ENCODE data around the gene DYNLT4.
"Not testable (repeated sequence)": the region's sequence is repeated elsewhere in the genome, so short reads cannot be mapped to it uniquely, and the experiment has no call there.

The DYNLT4 gene

GRCh38 chr1:44808938-44809917, 2.1 kb upstream of the DYNLT4 start:
- peak in 7 of 14 donors; percentile 41 to 76 (median 51) for DNase-seq

DNA sequence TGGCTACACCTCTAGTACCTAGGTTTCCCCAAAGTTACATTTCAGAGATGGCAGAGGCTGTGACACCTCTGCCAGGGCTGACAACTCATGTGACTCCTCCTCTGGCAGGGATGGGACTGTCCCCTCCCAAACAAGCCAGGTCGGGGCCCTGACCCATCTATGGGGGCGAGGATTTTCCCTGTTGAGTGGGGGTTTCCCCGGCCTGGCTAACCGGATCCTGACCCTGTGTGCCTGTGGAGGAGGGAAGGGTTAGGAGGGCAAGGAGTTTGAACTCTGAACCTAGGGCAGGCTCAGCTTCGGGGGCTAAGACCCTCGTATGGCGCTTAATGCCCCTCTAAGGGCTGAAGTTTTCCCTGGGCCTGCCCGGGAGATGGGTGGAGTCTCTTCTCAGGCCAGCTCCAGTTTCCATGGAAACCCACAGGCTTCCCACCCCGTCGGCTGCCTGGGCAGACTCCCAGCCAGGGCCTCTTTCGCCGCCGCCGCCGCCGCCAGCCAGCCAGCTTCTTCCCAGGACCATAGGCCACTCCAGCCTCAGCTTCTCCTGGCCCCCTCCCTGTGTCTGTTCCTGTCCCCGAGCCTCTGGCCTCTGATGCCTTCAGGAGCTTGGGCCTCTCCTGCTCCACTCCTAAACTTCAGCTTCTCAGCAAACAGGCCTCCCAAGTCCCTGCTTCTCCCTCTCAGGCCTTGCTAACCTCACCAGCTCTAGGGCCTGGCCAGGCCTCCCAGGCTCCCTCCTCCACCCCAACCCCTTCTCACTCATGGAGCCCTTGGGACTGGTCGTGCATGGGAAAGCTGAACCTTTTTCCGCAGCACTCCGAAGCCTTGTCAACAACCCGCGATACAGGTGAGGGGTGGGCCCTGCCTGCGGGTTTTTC, 1.1 kb upstream of the DYNLT4 start, which contains the start of gene BTBD19:
TSS of gene BTBD19 (plus strand) at position 461 of the 875 bp plus-strand sequence. CDS start at position 759, 298 bp downstream.
- peak in 9 of 14 donors; percentile 43 to 74 (median 68) for DNase-seq

GRCh38 chr1:44807364-44808062, 362 bp upstream of the DYNLT4 start:
- peak in 11 of 14 donors; percentile 60 to 93 (median 80) for DNase-seq

- no peak for DNase-seq
These were observed 987 bp downstream of the DYNLT4 start for GRCh38 chr1:44806025-44806703.

DNA sequence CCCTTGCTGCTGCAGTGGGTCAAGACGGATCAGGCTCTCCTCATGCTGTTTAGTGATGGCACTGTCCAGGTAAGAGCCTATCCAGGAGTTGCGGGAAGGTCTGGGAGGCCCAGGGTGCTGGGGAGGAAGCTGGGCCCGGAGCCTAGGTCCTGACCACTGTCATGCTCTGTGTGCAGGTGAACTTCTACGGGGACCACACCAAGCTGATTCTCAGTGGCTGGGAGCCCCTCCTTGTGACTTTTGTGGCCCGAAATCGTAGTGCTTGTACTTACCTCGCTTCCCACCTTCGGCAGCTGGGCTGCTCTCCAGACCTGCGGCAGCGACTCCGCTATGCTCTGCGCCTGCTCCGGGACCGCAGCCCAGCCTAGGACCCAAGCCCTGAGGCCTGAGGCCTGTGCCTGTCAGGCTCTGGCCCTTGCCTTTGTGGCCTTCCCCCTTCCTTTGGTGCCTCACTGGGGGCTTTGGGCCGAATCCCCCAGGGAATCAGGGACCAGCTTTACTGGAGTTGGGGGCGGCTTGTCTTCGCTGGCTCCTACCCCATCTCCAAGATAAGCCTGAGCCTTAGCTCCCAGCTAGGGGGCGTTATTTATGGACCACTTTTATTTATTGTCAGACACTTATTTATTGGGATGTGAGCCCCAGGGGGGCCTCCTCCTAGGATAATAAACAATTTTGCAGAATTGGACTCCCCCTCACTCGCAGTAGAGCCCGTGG, 1.7 kb downstream of the DYNLT4 start:
- DNase-seq, result no peak

DNA sequence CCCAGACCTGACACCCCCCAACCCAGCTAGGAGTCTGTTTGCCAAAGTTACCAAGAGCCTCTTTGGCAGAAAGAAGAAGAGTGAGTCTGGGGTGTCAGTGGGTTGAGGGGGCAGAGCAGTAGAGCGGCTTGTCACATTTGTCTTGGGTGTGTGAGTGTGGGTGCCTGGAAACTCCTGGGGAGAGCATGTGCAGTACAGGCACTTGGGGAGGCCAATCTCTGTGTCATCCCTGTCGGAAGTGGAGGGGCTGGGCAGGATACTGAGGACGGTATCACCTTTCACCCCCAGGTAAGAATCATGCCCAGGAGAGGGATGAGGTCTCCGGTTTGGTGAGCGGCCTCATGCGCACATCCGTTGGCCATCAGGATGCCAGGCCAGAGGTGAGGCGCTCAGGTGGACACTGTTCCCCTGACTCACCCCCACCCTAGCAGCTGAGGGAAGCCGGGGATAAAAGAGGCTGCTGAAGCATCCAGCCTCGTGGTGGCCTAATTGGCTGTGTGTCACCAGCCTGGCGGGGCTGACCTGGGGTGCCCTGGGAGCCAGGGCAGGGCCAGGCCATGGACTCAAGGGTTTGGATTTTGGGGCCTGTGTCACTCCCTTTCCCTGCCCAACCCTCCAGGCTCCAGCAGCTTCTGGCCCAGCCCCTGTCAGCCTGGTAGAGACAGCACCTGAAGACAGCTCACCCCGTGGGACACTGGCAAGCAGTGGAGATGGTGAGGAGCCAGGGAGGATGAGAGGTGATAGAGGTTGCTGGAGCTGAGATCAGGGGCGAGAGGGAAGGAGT, 3.6 kb downstream of the DYNLT4 start:
- peak in 1 of 14 donors; percentile 23 for DNase-seq

- DNase-seq, result no peak
These were observed 4.2 kb downstream of the DYNLT4 start for GRCh38 chr1:44803062-44803311.

GRCh38 chr1:44802306-44803061, 4.7 kb downstream of the DYNLT4 start:
- peak in 7 of 14 donors; percentile 10 to 66 (median 46) for DNase-seq

- no peak for DNase-seq
These were observed 5.5 kb downstream of the DYNLT4 start for GRCh38 chr1:44801491-44802305.

GRCh38 chr1:44799770-44800584, 7.2 kb downstream of the DYNLT4 start, which contains the start of gene PLK3:
Gene PLK3, plus strand, starts transcription at chr1:44800377. Its CDS starts 87 bp downstream, at chr1:44800464.
- DNase-seq, result peak; percentile 80 to 100 (median 98)

DNA sequence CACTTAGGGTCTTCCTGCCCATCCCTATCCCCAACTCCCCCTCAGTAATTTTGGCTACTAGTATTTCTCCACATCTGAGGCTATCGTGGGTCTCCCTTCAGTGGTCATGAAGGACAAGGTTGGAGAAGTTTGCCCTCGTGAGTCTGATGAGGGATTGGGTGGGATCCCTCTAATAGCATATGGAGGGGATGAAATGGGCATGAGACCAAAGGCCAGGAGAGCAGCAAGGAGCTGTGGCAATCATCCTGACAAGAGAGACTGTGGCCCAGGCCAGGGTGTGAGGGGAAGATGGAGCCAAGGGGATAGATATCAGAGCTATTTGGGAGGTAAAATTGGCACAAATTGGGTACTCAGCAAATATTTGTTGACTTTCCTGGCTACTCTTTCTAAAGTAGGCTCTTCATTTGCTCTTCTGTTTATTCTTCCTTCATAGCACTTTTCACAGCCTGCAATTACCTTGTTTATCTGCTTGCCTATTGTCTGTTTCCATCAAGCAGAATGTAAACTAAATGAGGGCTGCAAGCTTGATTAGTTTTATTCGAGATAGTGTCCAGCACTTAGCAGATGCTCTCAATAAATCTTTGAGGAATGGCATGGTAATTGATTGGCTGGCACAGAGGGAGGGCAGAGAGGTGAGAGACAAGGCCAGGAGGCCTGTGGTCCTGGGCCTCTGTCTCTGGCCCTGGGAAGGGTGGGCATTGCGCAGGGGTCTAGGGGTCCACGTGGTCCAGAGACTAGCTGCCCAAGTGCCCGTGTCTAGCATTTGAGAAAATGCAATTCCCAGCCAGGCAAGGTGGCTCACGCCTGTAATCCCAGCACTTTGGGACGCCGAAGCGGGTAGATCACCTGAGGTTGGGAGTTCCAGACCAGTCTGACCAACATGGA, 8.4 kb downstream of the DYNLT4 start:
- DNase-seq, result no peak

- not testable (repeated sequence) for DNase-seq
These were observed 9.3 kb downstream of the DYNLT4 start for GRCh38 chr1:44797886-44798285.

- DNase-seq, result no peak
These were observed 14.2 kb downstream of the DYNLT4 start for GRCh38 chr1:44792736-44793502.

GRCh38 chr1:44790968-44791801, 16.0 kb downstream of the DYNLT4 start:
- DNase-seq, result no peak

Data from C1 segment of cervical spinal cord (tissue), 14 donors.